GM23338 (cell line): Measurements from ENCODE around the gene METAP1D. TPM values are rescaled to one million over a fixed set of nuclear protein-coding genes. Genes with fewer than 3 reads are reported as not detected.
"Not testable (repeated sequence)": the region's sequence is repeated elsewhere in the genome, so short reads cannot be mapped to it uniquely, and the experiment has no call there.

Experiments used
- ATAC-seq: fragments of 200-7000 bp; cut with Tn5 transposase; 3 replicates; pipeline ENCODE4 v1.9.1; 2020
- DNase-seq: peaks from one replicate; pipeline ENCODE4 v3.0.0-alpha.2; 2015; ENCODE audit warnings: low spot score
- H2AFZ ChIP-seq: fragments of 200-600 bp; sonication (generic); 2 replicates; pipeline ENCODE4 v1.8.0; 2016; ENCODE audit warnings: antibody characterized with exemption, mild to moderate bottlenecking, moderate library complexity
- H3F3A ChIP-seq: fragments of 200-600 bp; sonication (generic); replicated peaks from 2 replicates; pipeline ENCODE4 v1.8.0; 2017; ENCODE audit warnings: antibody characterized with exemption, mixed run types, low read depth
- H3K27ac ChIP-seq: fragments of 200-600 bp; sonication (generic); 2 replicates; pipeline ENCODE4 v1.6.1; 2016; ENCODE audit warnings: low read depth
- H3K27me3 ChIP-seq: fragments of 200-600 bp; sonication (generic); 2 replicates; pipeline ENCODE4 v1.8.0; 2016; ENCODE audit warnings: mild to moderate bottlenecking, mixed run types, moderate library complexity; ENCODE audit not compliant: insufficient read depth
- H3K36me3 ChIP-seq: fragments of 200-600 bp; sonication (generic); 2 replicates; pipeline ENCODE4 v1.8.0; 2016; ENCODE audit warnings: mild to moderate bottlenecking; ENCODE audit not compliant: insufficient read depth
- H3K4me1 ChIP-seq: fragments of 200-600 bp; sonication (generic); 2 replicates; pipeline ENCODE4 v1.8.0; 2016; ENCODE audit warnings: mild to moderate bottlenecking, moderate library complexity; ENCODE audit not compliant: insufficient read depth
- H3K4me2 ChIP-seq: fragments of 200-600 bp; sonication (generic); 2 replicates; pipeline ENCODE4 v1.7.1; 2017; ENCODE audit warnings: mixed run types
- H3K4me3 ChIP-seq: fragments of 200-600 bp; sonication (generic); 2 replicates; pipeline ENCODE4 v1.6.1; 2016; ENCODE audit warnings: mixed run types
- H3K79me2 ChIP-seq: fragments of 200-600 bp; sonication (generic); replicated peaks from 2 replicates; pipeline ENCODE4 v1.8.0; 2017; ENCODE audit warnings: mild to moderate bottlenecking; ENCODE audit not compliant: insufficient read depth
- H3K9me2 ChIP-seq: fragments of 200-600 bp; sonication (generic); 2 replicates; pipeline ENCODE4 v1.8.0; 2017; ENCODE audit not compliant: insufficient read depth
- H4K20me1 ChIP-seq: fragments of 200-600 bp; sonication (generic); replicated peaks from 2 replicates; pipeline ENCODE4 v1.8.0; 2017; ENCODE audit warnings: mild to moderate bottlenecking; ENCODE audit not compliant: insufficient read depth
- H3K27ac Mint-ChIP-seq: 2 replicates; pipeline ENCODE4 v1.8.0; 2020; ENCODE audit warnings: inconsistent platforms, mild to moderate bottlenecking, moderate library complexity, mixed read lengths
- H3K27me3 Mint-ChIP-seq: 3 replicates; pipeline ENCODE4 v1.8.0; 2022; ENCODE audit warnings: low read depth, mild to moderate bottlenecking, moderate library complexity, mixed read lengths, inconsistent platforms; ENCODE audit not compliant: insufficient read depth, poor library complexity
- H3K36me3 Mint-ChIP-seq: 3 replicates; pipeline ENCODE4 v1.8.0; 2021; ENCODE audit warnings: low read depth, mild to moderate bottlenecking, inconsistent platforms, moderate library complexity, mixed read lengths
- H3K4me1 Mint-ChIP-seq: 3 replicates; pipeline ENCODE4 v1.8.0; 2020; ENCODE audit warnings: mild to moderate bottlenecking, inconsistent platforms, mixed read lengths
- H3K4me3 Mint-ChIP-seq: 3 replicates; pipeline ENCODE4 v1.8.0; 2021; ENCODE audit warnings: moderate library complexity, mild to moderate bottlenecking, inconsistent platforms, mixed read lengths
- H3K9me3 Mint-ChIP-seq: 3 replicates; pipeline ENCODE4 v1.8.0; 2020; ENCODE audit warnings: moderate library complexity, mild to moderate bottlenecking, inconsistent platforms, mixed read lengths
- CREB1 ChIP-seq: fragments of 250-450 bp; sonication (Bioruptor Pico); IDR thresholded peaks from 2 replicates; pipeline ENCODE4 v1.5.0; 2020; ENCODE audit warnings: low read depth, mild to moderate bottlenecking, moderate library complexity
- ETS1 ChIP-seq: IDR thresholded peaks from 2 replicates; pipeline ENCODE4 v1.6.1; 2016; ENCODE audit warnings: antibody characterized with exemption
- EZH2 ChIP-seq: fragments of 200-600 bp; sonication (generic); IDR thresholded peaks from one replicate; pipeline ENCODE4 v1.8.0; 2017; ENCODE audit warnings: antibody characterized with exemption, mild to moderate bottlenecking, low read depth; ENCODE audit not compliant: unreplicated experiment
- EZH2phosphoT487 ChIP-seq: fragments of 200-600 bp; sonication (generic); IDR thresholded peaks from one replicate; pipeline ENCODE4 v1.8.1; 2018; ENCODE audit warnings: antibody characterized with exemption; ENCODE audit not compliant: unreplicated experiment
- NANOG ChIP-seq: IDR thresholded peaks from 2 replicates; pipeline ENCODE4 v1.6.1; 2016; ENCODE audit warnings: antibody characterized with exemption, borderline replicate concordance
- REST ChIP-seq: IDR thresholded peaks from one replicate; pipeline ENCODE4 v1.6.1; 2018; ENCODE audit warnings: antibody characterized with exemption; ENCODE audit not compliant: unreplicated experiment
- STAT1 ChIP-seq: IDR thresholded peaks from one replicate; pipeline ENCODE4 v1.6.1; 2016; ENCODE audit warnings: antibody characterized with exemption; ENCODE audit not compliant: unreplicated experiment
- polyA plus RNA-seq: library from polyadenylated mRNA; unstranded; fragments of >200 nt; fragmentation: Nextera tagmentation; extraction: Ambion mirVana; gene quantifications from 2 replicates; pipeline ENCODE4 v1.2.1, GENCODE V29; 2016
- total RNA-seq: library from RNA; depleted of rRNA; stranded (reverse); fragments of >200 nt; shearing (Covaris generic); gene quantifications from 2 replicates; pipeline ENCODE4 v1.2.3, GENCODE V29; 2014

The METAP1D gene
- total and polyA plus RNA-seq, 2 experiments from 2014 or later, result 12.8 to 15.5 TPM

- H3K9me3 Mint-ChIP-seq, H3K27ac Mint-ChIP-seq, H3K36me3 ChIP-seq, ATAC-seq, H3K36me3 Mint-ChIP-seq, H2AFZ ChIP-seq, H3K4me1 ChIP-seq, H3K27me3 ChIP-seq, H3K4me2 ChIP-seq, H3K4me3 Mint-ChIP-seq, H3K27ac ChIP-seq, H3K79me2 ChIP-seq, H4K20me1 ChIP-seq, H3K27me3 Mint-ChIP-seq, DNase-seq, H3K9me2 ChIP-seq, H3F3A ChIP-seq, H3K4me1 Mint-ChIP-seq, H3K4me3 ChIP-seq: not testable (repeated sequence)
These were observed 60.4 kb downstream of the METAP1D start for GRCh38 chr2:172060118-172060517.

GRCh38 chr2:172062402-172063004 lies 62.8 kb downstream of the METAP1D start:
- Mint-ChIP-seq H3K27me3 (no peaks in the 10 kb centered on the region), H3K4me3 (no peak overlapping the region), H3K4me1 (no peaks in the 10 kb centered on the region)

More at GRCh38 chr2:172062402-172063004, 62.8 kb downstream of the METAP1D start:
- Mint-ChIP-seq H3K27ac (no peak overlapping the region), H3K36me3 (no peaks in the 10 kb centered on the region; the same call in 1 of the 3 replicates), H3K9me3 (no peaks in the 10 kb centered on the region)
- Histone ChIP-seq H3K9me2 (no peaks in the 10 kb centered on the region), H3K27me3 (no peaks in the 10 kb centered on the region), H3K27ac (no peak overlapping the region), H3K36me3 (no peaks in the 10 kb centered on the region), H3K4me1 (no peaks in the 10 kb centered on the region), H4K20me1 (no peaks in the 10 kb centered on the region), H2AFZ (no peak overlapping the region), H3K4me2 (no peak overlapping the region), H3K4me3 (no peak overlapping the region), H3F3A (no peaks in the 10 kb centered on the region), H3K79me2 (no peaks in the 10 kb centered on the region)
- no peak for TF ChIP-seq REST
- TF ChIP-seq CREB1 (CRISPR knock-in tag), result no peak
- TF ChIP-seq EZH2phosphoT487, result no peak
- TF ChIP-seq NANOG, result no peak
- TF ChIP-seq ETS1, result no peak
- no peak for TF ChIP-seq EZH2
- no peak for TF ChIP-seq STAT1
- ATAC-seq (no peak), DNase-seq (no peak)
